Panc1 (cell line): ENCODE data around the gene ARHGEF18.

Source experiments
- CTCF ChIP-seq: fragments of 450-650 bp; IDR thresholded peaks from 2 replicates; pipeline ENCODE4 v1.5.1; 2017; ENCODE audit warnings: mild to moderate bottlenecking
- POLR2AphosphoS5 ChIP-seq: IDR thresholded peaks from 2 replicates; pipeline ENCODE4 v1.6.1; 2012; ENCODE audit warnings: mild to moderate bottlenecking, low read depth, low read length, moderate library complexity
- REST ChIP-seq, 2 experiments: IDR thresholded peaks; 2 replicates each; pipeline ENCODE4 v1.6.1; 2011 to 2012; ENCODE audit warnings: low read depth in 2 of 2, control low read depth in 1 of 2, low read length in 1 of 2, mild to moderate bottlenecking in 1 of 2, moderate library complexity in 1 of 2; ENCODE audit not compliant: insufficient read depth in 1 of 2

GRCh38 chr19:7337380-7338194 is 11.2 kb upstream of the ARHGEF18 start:
- no peak for TF ChIP-seq CTCF
- TF ChIP-seq REST (IDR thresholded peaks at IDR 0.05; ENCODE audit: insufficient read depth in 1 of 2, low read depth in 2 of 2, low read length in 1 of 2) = no peak
- TF ChIP-seq POLR2AphosphoS5 = no peak
